Glutamatergic neuron (in vitro differentiated cells): ENCODE measurements around the gene TBL1XR1. TPM values are rescaled to one million over a fixed set of nuclear protein-coding genes. Genes with fewer than 3 reads are reported as not detected.

Source experiments
- DNase-seq: peaks from one replicate; pipeline ENCODE4 v3.0.0; 2022
- H3K27ac Mint-ChIP-seq: one replicate; pipeline ENCODE4 v1.8.0; 2020; ENCODE audit warnings: mild to moderate bottlenecking, mixed read lengths, inconsistent platforms; ENCODE audit not compliant: unreplicated experiment
- H3K27me3 Mint-ChIP-seq: one replicate; pipeline ENCODE4 v1.8.0; 2020; ENCODE audit warnings: mild to moderate bottlenecking, moderate library complexity, mixed read lengths, inconsistent platforms; ENCODE audit not compliant: unreplicated experiment
- H3K36me3 Mint-ChIP-seq: one replicate; pipeline ENCODE4 v1.8.0; 2020; ENCODE audit warnings: mild to moderate bottlenecking, mixed read lengths, inconsistent platforms; ENCODE audit not compliant: unreplicated experiment
- H3K4me1 Mint-ChIP-seq: one replicate; pipeline ENCODE4 v1.8.0; 2020; ENCODE audit warnings: mild to moderate bottlenecking, low read depth, mixed read lengths, inconsistent platforms; ENCODE audit not compliant: unreplicated experiment
- H3K4me3 Mint-ChIP-seq: one replicate; pipeline ENCODE4 v1.8.0; 2020; ENCODE audit warnings: mild to moderate bottlenecking, mixed read lengths, inconsistent platforms; ENCODE audit not compliant: unreplicated experiment
- H3K9me3 Mint-ChIP-seq: one replicate; pipeline ENCODE4 v1.8.0; 2020; ENCODE audit warnings: mild to moderate bottlenecking, moderate library complexity, mixed read lengths, inconsistent platforms; ENCODE audit not compliant: unreplicated experiment
- CTCF ChIP-seq: fragments of 200-600 bp; sonication (generic); IDR thresholded peaks from one replicate; pipeline ENCODE4 v1.5.0; 2021; ENCODE audit not compliant: partially characterized antibody, unreplicated experiment
- total RNA-seq: library from RNA; stranded (reverse); fragmentation: NEBNext Ultra II Directional; extraction: Animal tissue kit (Norgen Biotek cat#: 25700); gene quantifications from one replicate; pipeline ENCODE4 v1.2.1, GENCODE V29; 2021; ENCODE audit not compliant: unreplicated experiment

TBL1XR1 gene
- total RNA-seq, 1 donor from 2014 or later: 101 TPM

DNA sequence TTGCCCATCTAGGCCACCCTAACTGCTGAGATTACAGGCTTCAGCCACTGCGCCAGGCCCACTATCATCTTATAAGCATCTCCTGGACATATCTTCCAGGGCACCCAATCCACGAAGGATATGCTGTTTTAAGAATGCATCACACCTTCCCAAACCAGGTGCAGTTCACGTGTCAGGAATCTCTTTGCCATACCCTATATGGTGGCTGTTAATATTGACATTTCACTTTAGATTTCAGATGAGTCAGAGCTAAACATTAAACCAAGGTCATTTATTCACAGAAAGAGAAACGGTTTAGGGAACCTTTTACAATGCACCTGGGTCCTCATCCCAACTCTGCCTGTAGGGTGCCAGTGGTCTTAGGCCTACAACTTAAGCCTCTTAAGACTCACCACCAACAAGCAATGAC, 85.7 kb downstream of the TBL1XR1 start:
- no peak for TF ChIP-seq CTCF
- peaks cover 12% of the 10 kb centered on the region for H3K4me1 Mint-ChIP-seq
- no peaks in the 10 kb centered on the region for H3K9me3 Mint-ChIP-seq
- no peaks in the 10 kb centered on the region for H3K27me3 Mint-ChIP-seq
- H3K27ac Mint-ChIP-seq: no peak overlapping the region
- H3K4me3 Mint-ChIP-seq: no peak overlapping the region
- DNase-seq: no peak
- H3K36me3 Mint-ChIP-seq: no peaks in the 10 kb centered on the region

GRCh38 chr3:177110895-177111294, 86.4 kb downstream of the TBL1XR1 start:
- no peak overlapping the region for H3K27ac Mint-ChIP-seq
- peaks cover 8% of the 10 kb centered on the region for H3K4me1 Mint-ChIP-seq

GRCh38 chr3:177110386-177110785, 86.9 kb downstream of the TBL1XR1 start:
- H3K4me3 Mint-ChIP-seq: no peak overlapping the region
- H3K36me3 Mint-ChIP-seq: no peaks in the 10 kb centered on the region
- no peaks in the 10 kb centered on the region for H3K27me3 Mint-ChIP-seq
- H3K9me3 Mint-ChIP-seq: no peaks in the 10 kb centered on the region
- no peak overlapping the region for H3K27ac Mint-ChIP-seq
- no peak for DNase-seq
- H3K4me1 Mint-ChIP-seq: peaks cover 8% of the 10 kb centered on the region
- TF ChIP-seq CTCF: no peak

More at GRCh38 chr3:177110895-177111294, 86.4 kb downstream of the TBL1XR1 start:
- Mint-ChIP-seq H3K4me3 (no peak overlapping the region), H3K9me3 (no peaks in the 10 kb centered on the region), H3K36me3 (no peaks in the 10 kb centered on the region), H3K27me3 (no peaks in the 10 kb centered on the region)
- TF ChIP-seq CTCF: no peak
- no peak for DNase-seq

DNA sequence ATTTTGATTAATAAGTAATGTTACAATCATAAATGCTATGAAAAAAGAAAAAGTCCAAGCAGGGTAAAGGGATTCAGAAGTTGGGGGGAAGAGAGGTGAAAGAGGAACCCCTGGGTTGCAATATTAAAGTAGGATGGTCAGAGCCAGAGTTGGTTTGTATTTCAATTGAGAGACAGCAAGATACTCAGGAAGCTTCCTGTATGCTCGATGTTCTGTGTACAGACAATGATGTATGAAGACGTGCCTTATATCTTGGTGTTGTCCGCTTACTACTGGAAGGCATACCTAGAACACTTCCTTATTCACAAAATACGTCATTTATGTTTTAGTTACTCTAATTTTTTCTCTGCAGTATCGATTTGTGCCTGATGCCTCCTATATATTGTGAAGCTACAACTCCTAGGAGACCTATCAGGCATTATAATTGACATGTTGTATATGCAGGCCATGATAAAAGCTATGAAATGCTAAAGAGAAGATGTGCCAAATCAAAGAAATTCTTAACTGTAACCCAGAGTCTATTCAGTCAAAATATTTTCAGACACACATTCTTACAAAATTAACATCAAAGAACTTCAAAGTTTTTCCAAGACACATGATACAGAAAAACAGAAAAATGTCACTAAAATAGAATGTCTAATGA, 87.5 kb downstream of the TBL1XR1 start:
- no peak overlapping the region for H3K4me3 Mint-ChIP-seq
- DNase-seq: no peak
- peaks cover 2% of the 10 kb centered on the region for H3K9me3 Mint-ChIP-seq
- TF ChIP-seq CTCF: no peak
- no peak overlapping the region for H3K27ac Mint-ChIP-seq
- H3K4me1 Mint-ChIP-seq: peaks cover 12% of the 10 kb centered on the region
- no peaks in the 10 kb centered on the region for H3K36me3 Mint-ChIP-seq
- no peaks in the 10 kb centered on the region for H3K27me3 Mint-ChIP-seq

GRCh38 chr3:177108648-177109047, 88.6 kb downstream of the TBL1XR1 start:
- no peak overlapping the region for H3K27ac Mint-ChIP-seq
- no peak for TF ChIP-seq CTCF

More at GRCh38 chr3:177108648-177109047, 88.6 kb downstream of the TBL1XR1 start:
- DNase-seq: no peak
- no peak overlapping the region for H3K4me3 Mint-ChIP-seq
- H3K36me3 Mint-ChIP-seq: no peaks in the 10 kb centered on the region
- H3K9me3 Mint-ChIP-seq: peaks cover 2% of the 10 kb centered on the region
- peaks cover 16% of the 10 kb centered on the region for H3K4me1 Mint-ChIP-seq
- no peaks in the 10 kb centered on the region for H3K27me3 Mint-ChIP-seq
